HCT116 (cell line): ENCODE results near the gene RNF112. TPM values are rescaled to one million over a fixed set of nuclear protein-coding genes. Genes with fewer than 3 reads are reported as not detected.

Experiments
- ATAC-seq: fragments of 200-7000 bp; cut with Tn5 transposase; 2 replicates; pipeline ENCODE4 v1.9.1; 2020; ENCODE audit warnings: mild to moderate bottlenecking, moderate library complexity
- BruUV-seq: library from RNA; stranded (reverse); fragments of 400-500 nt; replicated peaks from 2 replicates; lab custom pipeline; 2021; lab: Mats Ljungman, UMichigan
- CTCF ChIA-PET: fragments of 300-600 bp; sonication (Branson Sonifier 250); formaldehyde crosslinking; loops from one replicate; lab custom pipeline; 2021; ENCODE audit warnings: antibody characterized with exemption; lab: Charles Lee
- POLR2A ChIA-PET: fragments of 300-600, 350-600 bp; sonication (Branson Sonifier 250); formaldehyde crosslinking; loops from one replicate; lab custom pipeline; 2021; ENCODE audit warnings: antibody characterized with exemption; lab: Charles Lee
- RAD21 ChIA-PET, 2 experiments: fragments of 300-600 bp; sonication (Branson Sonifier 250); formaldehyde crosslinking; loops; one replicate each; lab custom pipeline; 2023; ENCODE audit warnings: low total read pairs in 2 of 2; ENCODE audit not compliant: uncharacterized antibody in 2 of 2, unreplicated experiment in 2 of 2, low non-redundant PET in 1 of 2; lab: Charles Lee
- DNase-seq: peaks from one replicate; pipeline ENCODE4 v3.0.0-alpha.2; 2010; ENCODE audit warnings: low read depth, low spot score
- H2AFZ ChIP-seq: fragments of 200-600 bp; shearing (Covaris generic), sonication (generic); 2 replicates; pipeline ENCODE4 v1.6.1; 2017; ENCODE audit warnings: low read depth, mixed run types, mixed read lengths, antibody characterized with exemption, low read length; ENCODE audit not compliant: poor library complexity, severe bottlenecking
- H3K27ac ChIP-seq: 2 replicates; pipeline ENCODE4 v1.5.1; 2012; ENCODE audit warnings: low read depth, low read length
- H3K27me3 ChIP-seq: fragments of 200-600 bp; sonication (generic); 2 replicates; pipeline ENCODE4 v1.6.1; 2016; ENCODE audit warnings: mixed run types, low read length, mixed read lengths; ENCODE audit not compliant: insufficient read depth
- H3K36me3 ChIP-seq, 2 experiments: fragments of 200-500 bp in 1 of 2; fragments of 200-600 bp in 1 of 2; sonication (Bioruptor generic) in 1 of 2; sonication (generic) in 1 of 2; 2 replicates each; pipeline versions ENCODE4 v1.5.1 to v1.6.1; 2014 to 2016; ENCODE audit warnings: low read length in 2 of 2, inconsistent platforms in 1 of 2, mixed read lengths in 1 of 2, mixed run types in 1 of 2; ENCODE audit not compliant: insufficient read depth in 2 of 2, control insufficient read depth in 1 of 2
- H3K4me1 ChIP-seq, 2 experiments: fragments of 200-600 bp in 1 of 2; sonication (generic) in 1 of 2; 2 replicates each; pipeline versions ENCODE4 v1.5.1 to v1.6.1; 2012 to 2017; ENCODE audit warnings: low read length in 2 of 2, inconsistent platforms in 1 of 2, mild to moderate bottlenecking in 1 of 2, mixed read lengths in 1 of 2, mixed run types in 1 of 2, moderate library complexity in 1 of 2; ENCODE audit not compliant: insufficient read depth in 2 of 2, control insufficient read depth in 1 of 2
- H3K4me2 ChIP-seq: fragments of 200-600 bp; sonication (generic); 2 replicates; pipeline ENCODE4 v1.6.1; 2017; ENCODE audit warnings: mixed run types, low read length, mixed read lengths
- H3K4me3 ChIP-seq, 2 experiments: fragments of 200-600 bp in 1 of 2; sonication (generic) in 1 of 2; replicated peaks in 1 of 2; 2 replicates each; pipeline ENCODE4 v1.5.1; 2011 to 2016; ENCODE audit warnings: low read length in 2 of 2, control low read depth in 1 of 2, low read depth in 1 of 2, mild to moderate bottlenecking in 1 of 2, mixed read lengths in 1 of 2, mixed run types in 1 of 2
- H3K79me2 ChIP-seq: fragments of 200-600 bp; sonication (generic); 2 replicates; pipeline ENCODE4 v1.6.1; 2017; ENCODE audit warnings: mild to moderate bottlenecking, mixed run types, low read length, moderate library complexity, mixed read lengths; ENCODE audit not compliant: insufficient read depth
- H3K9ac ChIP-seq: fragments of 200-600 bp; sonication (generic); 2 replicates; pipeline ENCODE4 v1.6.1; 2016; ENCODE audit warnings: low read length, mixed read lengths
- H3K9me2 ChIP-seq: fragments of 200-600 bp; sonication (generic), shearing (Covaris generic); 2 replicates; pipeline ENCODE4 v1.6.1; 2017; ENCODE audit warnings: mixed run types, mild to moderate bottlenecking, moderate library complexity; ENCODE audit not compliant: insufficient read depth
- H3K9me3 ChIP-seq, 2 experiments: fragments of 200-500 bp in 1 of 2; fragments of 200-600 bp in 1 of 2; sonication (Bioruptor generic) in 1 of 2; sonication (generic) in 1 of 2; 2 replicates each; pipeline ENCODE4 v1.6.1; 2014 to 2017; ENCODE audit warnings: low read length in 2 of 2, mixed read lengths in 2 of 2, inconsistent platforms in 1 of 2, low read depth in 1 of 2, mild to moderate bottlenecking in 1 of 2, mixed run types in 1 of 2, moderate library complexity in 1 of 2; ENCODE audit not compliant: control insufficient read depth in 1 of 2, insufficient read depth in 1 of 2
- H4K20me1 ChIP-seq: fragments of 200-600 bp; sonication (generic), shearing (Covaris generic); 2 replicates; pipeline ENCODE4 v1.6.1; 2017; ENCODE audit warnings: mixed run types, mild to moderate bottlenecking, moderate library complexity; ENCODE audit not compliant: insufficient read depth
- CBX3 ChIP-seq: IDR thresholded peaks from 2 replicates; pipeline ENCODE4 v1.6.1; 2012; ENCODE audit warnings: low read depth
- CEBPB ChIP-seq: IDR thresholded peaks from 2 replicates; pipeline ENCODE4 v1.6.1; 2012; ENCODE audit warnings: low read depth
- EGR1 ChIP-seq: IDR thresholded peaks from 2 replicates; pipeline ENCODE4 v1.6.1; 2012; ENCODE audit warnings: low read depth
- ELF1 ChIP-seq: IDR thresholded peaks from 2 replicates; pipeline ENCODE4 v1.6.1; 2012; ENCODE audit warnings: low read depth, borderline replicate concordance
- EZH2 ChIP-seq: fragments of 200-600 bp; sonication (generic); IDR thresholded peaks from 2 replicates; pipeline ENCODE4 v1.6.1; 2017; ENCODE audit warnings: antibody characterized with exemption, mixed run types
- JUND ChIP-seq: IDR thresholded peaks from 2 replicates; pipeline ENCODE4 v1.6.1; 2012
- POLR2AphosphoS5 ChIP-seq: IDR thresholded peaks from 2 replicates; pipeline ENCODE4 v1.6.1; 2011; ENCODE audit warnings: mild to moderate bottlenecking, low read depth, low read length, moderate library complexity
- SIN3A ChIP-seq: IDR thresholded peaks from 2 replicates; pipeline ENCODE4 v1.6.1; 2012; ENCODE audit warnings: low read depth
- SP1 ChIP-seq: IDR thresholded peaks from 2 replicates; pipeline ENCODE4 v1.6.1; 2012; ENCODE audit warnings: low read depth
- YY1 ChIP-seq: IDR thresholded peaks from 2 replicates; pipeline ENCODE4 v1.6.1; 2011; ENCODE audit warnings: low read length, low read depth, moderate library complexity, mild to moderate bottlenecking; ENCODE audit not compliant: insufficient replicate concordance; ENCODE audit errors: extremely low read depth
- ZFX ChIP-seq: fragments of 450-650 bp; IDR thresholded peaks from 2 replicates; pipeline ENCODE4 v1.6.1; 2017
- intact Hi-C: fragments of 100-400 bp; cut with micrococcal nuclease; formaldehyde crosslinking; loops from 2 replicates; pipeline ENCODE4 v1.10.0; 2022
- total RNA-seq: library from RNA; stranded (reverse); gene quantifications from one replicate; pipeline ENCODE4 v1.2.1, GENCODE V29; 2021; ENCODE audit not compliant: unreplicated experiment
- TF ChIP-seq, protein P1 (sequence below), 3 experiments: fragments of 200-600 bp in 1 of 3; sonication (generic) in 1 of 3; IDR thresholded peaks in 2 of 3; conservative IDR thresholded peaks in 1 of 3; 2 replicates each; pipeline ENCODE4 v1.5.1; 2012 to 2017; ENCODE audit warnings: low read depth in 2 of 3, low read length in 2 of 3, antibody characterized with exemption in 1 of 3, borderline replicate concordance in 1 of 3, control low read depth in 1 of 3, mild to moderate bottlenecking in 1 of 3, mixed read lengths in 1 of 3, mixed run types in 1 of 3, moderate library complexity in 1 of 3; ENCODE audit not compliant: insufficient read depth in 1 of 3
- TF ChIP-seq, protein P2 (sequence below): IDR thresholded peaks from 2 replicates; pipeline ENCODE4 v1.6.1; 2012
- TF ChIP-seq, protein P3 (sequence below): IDR thresholded peaks from 2 replicates; pipeline ENCODE4 v1.6.1; 2011; ENCODE audit warnings: mild to moderate bottlenecking, low read length, moderate library complexity; ENCODE audit not compliant: insufficient replicate concordance; ENCODE audit errors: extremely low read depth
- TF ChIP-seq, protein P4 (sequence below): IDR thresholded peaks from 2 replicates; pipeline ENCODE4 v1.6.1; 2012
- TF ChIP-seq, protein P5 (sequence below): IDR thresholded peaks from 2 replicates; pipeline ENCODE4 v1.6.1; 2012; ENCODE audit warnings: low read depth

The RNF112 gene
- total RNA-seq, 1 experiment from 2014 or later = 0.98 TPM

DNA sequence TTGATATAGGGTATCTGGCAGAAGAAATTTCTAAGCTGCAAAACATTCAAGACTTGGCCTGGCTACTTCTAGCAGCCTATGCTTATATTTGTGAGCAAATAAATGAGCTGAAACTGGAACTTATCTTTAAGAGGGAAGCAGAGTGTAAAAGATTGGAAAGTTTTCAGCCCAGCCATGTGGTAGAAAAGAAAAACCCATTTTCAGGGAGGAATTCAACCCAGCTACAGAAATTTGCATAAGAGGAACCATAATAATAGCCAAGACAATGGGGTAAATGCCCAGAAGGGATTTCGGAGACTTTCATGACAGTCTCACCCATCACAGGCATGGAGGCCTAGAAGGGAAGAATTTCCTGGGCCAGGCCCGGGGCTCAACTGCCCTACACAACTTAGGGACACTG lies 31.7 kb downstream of the RNF112 start (continued):
- TF ChIP-seq, protein P1, sequence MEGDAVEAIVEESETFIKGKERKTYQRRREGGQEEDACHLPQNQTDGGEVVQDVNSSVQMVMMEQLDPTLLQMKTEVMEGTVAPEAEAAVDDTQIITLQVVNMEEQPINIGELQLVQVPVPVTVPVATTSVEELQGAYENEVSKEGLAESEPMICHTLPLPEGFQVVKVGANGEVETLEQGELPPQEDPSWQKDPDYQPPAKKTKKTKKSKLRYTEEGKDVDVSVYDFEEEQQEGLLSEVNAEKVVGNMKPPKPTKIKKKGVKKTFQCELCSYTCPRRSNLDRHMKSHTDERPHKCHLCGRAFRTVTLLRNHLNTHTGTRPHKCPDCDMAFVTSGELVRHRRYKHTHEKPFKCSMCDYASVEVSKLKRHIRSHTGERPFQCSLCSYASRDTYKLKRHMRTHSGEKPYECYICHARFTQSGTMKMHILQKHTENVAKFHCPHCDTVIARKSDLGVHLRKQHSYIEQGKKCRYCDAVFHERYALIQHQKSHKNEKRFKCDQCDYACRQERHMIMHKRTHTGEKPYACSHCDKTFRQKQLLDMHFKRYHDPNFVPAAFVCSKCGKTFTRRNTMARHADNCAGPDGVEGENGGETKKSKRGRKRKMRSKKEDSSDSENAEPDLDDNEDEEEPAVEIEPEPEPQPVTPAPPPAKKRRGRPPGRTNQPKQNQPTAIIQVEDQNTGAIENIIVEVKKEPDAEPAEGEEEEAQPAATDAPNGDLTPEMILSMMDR (IDR thresholded peaks at IDR 0.05 in 2 of 3, conservative IDR thresholded peaks at IDR 0.05 in 1 of 3; ENCODE audit: borderline replicate concordance in 1 of 3, insufficient read depth in 1 of 3, low read depth in 2 of 3, low read length in 2 of 3) = no peak

DNA sequence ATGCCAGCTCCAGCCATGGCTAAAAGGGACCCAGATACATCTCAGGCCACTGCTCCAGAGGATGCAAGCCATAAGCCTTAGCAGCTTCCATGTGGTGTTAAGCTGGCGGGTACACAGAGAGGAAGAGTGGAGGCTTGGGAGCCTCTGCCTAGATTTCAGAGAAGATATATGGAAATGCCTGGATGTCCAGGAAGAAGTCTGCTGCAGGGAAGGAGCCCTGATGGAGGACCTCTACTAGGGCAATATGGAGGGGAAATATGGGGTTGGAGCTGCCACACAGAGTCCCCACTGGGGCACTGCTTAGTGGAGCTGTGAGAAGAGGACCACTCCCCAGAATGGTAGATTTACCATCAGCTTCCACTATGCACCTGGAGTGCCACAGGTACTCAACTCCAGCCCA lies 32.1 kb downstream of the RNF112 start:
- RAD21 ChIA-PET = no interaction called here

More for the DNA sequence above, 32.1 kb downstream of the RNF112 start:
- ATAC-seq = no peak
- H3K27ac ChIP-seq = no peak overlapping the region
- H3K4me1 ChIP-seq = peaks cover 3 to 8% of the 10 kb centered on the region in 2 experiments; a peak in 3 of 4 replicates
- no peaks in the 10 kb centered on the region for H3K79me2 ChIP-seq
- no peak overlapping the region for H3K4me2 ChIP-seq
- no peak overlapping the region for H2AFZ ChIP-seq
- DNase-seq = no peak
- no peaks in the 10 kb centered on the region for H3K27me3 ChIP-seq
- ChIA-PET POLR2A (no interaction called here), CTCF (no interaction called here)
- H3K9me2 ChIP-seq = no peaks in the 10 kb centered on the region
- H3K9ac ChIP-seq = no peak overlapping the region
- H4K20me1 ChIP-seq = no peaks in the 10 kb centered on the region
- TF ChIP-seq JUND (no peak), CEBPB (no peak), ZFX (no peak), SP1 (no peak), EGR1 (no peak), ELF1 (no peak), POLR2AphosphoS5 (no peak), CBX3 (no peak), SIN3A (no peak), EZH2 (no peak), YY1 (no peak)
- TF ChIP-seq, protein P2, sequence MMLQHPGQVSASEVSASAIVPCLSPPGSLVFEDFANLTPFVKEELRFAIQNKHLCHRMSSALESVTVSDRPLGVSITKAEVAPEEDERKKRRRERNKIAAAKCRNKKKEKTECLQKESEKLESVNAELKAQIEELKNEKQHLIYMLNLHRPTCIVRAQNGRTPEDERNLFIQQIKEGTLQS = no peak
- TF ChIP-seq, protein P3, sequence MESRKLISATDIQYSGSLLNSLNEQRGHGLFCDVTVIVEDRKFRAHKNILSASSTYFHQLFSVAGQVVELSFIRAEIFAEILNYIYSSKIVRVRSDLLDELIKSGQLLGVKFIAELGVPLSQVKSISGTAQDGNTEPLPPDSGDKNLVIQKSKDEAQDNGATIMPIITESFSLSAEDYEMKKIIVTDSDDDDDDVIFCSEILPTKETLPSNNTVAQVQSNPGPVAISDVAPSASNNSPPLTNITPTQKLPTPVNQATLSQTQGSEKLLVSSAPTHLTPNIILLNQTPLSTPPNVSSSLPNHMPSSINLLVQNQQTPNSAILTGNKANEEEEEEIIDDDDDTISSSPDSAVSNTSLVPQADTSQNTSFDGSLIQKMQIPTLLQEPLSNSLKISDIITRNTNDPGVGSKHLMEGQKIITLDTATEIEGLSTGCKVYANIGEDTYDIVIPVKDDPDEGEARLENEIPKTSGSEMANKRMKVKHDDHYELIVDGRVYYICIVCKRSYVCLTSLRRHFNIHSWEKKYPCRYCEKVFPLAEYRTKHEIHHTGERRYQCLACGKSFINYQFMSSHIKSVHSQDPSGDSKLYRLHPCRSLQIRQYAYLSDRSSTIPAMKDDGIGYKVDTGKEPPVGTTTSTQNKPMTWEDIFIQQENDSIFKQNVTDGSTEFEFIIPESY = no peak
- TF ChIP-seq, protein P4, sequence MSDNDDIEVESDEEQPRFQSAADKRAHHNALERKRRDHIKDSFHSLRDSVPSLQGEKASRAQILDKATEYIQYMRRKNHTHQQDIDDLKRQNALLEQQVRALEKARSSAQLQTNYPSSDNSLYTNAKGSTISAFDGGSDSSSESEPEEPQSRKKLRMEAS = no peak
- TF ChIP-seq, protein P5, sequence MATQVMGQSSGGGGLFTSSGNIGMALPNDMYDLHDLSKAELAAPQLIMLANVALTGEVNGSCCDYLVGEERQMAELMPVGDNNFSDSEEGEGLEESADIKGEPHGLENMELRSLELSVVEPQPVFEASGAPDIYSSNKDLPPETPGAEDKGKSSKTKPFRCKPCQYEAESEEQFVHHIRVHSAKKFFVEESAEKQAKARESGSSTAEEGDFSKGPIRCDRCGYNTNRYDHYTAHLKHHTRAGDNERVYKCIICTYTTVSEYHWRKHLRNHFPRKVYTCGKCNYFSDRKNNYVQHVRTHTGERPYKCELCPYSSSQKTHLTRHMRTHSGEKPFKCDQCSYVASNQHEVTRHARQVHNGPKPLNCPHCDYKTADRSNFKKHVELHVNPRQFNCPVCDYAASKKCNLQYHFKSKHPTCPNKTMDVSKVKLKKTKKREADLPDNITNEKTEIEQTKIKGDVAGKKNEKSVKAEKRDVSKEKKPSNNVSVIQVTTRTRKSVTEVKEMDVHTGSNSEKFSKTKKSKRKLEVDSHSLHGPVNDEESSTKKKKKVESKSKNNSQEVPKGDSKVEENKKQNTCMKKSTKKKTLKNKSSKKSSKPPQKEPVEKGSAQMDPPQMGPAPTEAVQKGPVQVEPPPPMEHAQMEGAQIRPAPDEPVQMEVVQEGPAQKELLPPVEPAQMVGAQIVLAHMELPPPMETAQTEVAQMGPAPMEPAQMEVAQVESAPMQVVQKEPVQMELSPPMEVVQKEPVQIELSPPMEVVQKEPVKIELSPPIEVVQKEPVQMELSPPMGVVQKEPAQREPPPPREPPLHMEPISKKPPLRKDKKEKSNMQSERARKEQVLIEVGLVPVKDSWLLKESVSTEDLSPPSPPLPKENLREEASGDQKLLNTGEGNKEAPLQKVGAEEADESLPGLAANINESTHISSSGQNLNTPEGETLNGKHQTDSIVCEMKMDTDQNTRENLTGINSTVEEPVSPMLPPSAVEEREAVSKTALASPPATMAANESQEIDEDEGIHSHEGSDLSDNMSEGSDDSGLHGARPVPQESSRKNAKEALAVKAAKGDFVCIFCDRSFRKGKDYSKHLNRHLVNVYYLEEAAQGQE = no peak
- no peaks in the 10 kb centered on the region for H3K36me3 ChIP-seq
- H3K9me3 ChIP-seq = peaks cover 6% of the 10 kb centered on the region in 2 experiments; a peak in 2 of 4 replicates
- H3K4me3 ChIP-seq = no peak overlapping the region
- intact Hi-C loops = no loop called here
- BruUV-seq = no TSS peak
